ENCODE results near the gene KIF19.

The KIF19 gene

DNA sequence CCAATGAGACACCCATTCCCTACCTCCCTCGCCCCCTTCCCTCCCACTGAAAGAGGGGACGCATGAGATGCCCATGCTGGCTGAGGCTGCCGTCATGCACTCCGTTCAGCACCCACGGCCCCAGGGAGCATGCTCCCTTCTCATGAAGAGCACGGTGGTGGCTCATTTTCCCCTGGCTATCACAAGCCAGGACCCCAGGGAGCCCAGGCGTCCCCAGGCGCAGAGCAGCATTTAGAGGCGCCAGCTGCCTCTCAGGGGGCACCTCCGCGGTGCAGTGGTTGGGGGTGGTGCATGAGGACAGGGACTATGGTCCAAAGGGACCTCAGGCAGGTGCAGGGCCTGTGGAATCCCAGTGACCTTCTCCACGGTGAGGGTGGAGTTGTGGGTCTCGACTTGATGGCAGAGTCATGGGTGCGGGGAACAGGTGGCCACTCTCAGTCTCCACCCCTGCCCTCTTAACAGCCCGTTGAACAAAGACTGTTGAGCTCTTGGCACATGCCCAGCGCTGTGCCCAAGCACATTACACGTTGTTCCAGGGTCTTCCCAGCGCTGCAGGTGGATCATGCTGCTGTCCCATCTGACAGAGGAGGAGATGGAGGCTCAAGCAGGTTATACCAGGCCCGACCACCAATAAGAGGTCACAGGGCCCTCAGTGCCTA lies 13.6 kb downstream of the KIF19 start:
- DNase-seq (ENCODE audit: low read depth in 2 of 2) = no peak

GRCh38 chr17:74340470-74341023 lies 14.5 kb downstream of the KIF19 start:
- no peak for DNase-seq (ENCODE audit: low read depth in 2 of 2)

DNA sequence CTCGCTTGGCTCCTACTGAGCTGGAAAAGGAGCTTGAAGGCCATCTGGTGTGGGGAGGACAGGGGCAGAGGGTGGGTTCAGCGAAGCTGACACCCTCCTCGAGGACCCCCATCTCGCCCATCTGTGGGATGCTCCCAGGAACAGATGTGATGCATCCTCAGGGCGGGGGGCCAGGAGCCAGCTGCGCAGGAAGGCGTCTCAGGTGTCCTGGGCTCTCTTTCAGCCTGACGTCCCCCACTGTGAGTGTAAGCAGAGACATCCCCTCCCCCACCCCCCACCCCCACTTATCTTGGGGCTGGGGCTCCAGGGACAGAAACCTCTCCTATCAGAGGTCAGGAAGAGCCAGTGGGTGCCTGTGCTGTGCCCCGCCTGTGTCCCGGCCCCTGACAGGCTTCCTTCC lies 16.2 kb downstream of the KIF19 start:
- DNase-seq (ENCODE audit: low read depth in 2 of 2) = no peak

DNA sequence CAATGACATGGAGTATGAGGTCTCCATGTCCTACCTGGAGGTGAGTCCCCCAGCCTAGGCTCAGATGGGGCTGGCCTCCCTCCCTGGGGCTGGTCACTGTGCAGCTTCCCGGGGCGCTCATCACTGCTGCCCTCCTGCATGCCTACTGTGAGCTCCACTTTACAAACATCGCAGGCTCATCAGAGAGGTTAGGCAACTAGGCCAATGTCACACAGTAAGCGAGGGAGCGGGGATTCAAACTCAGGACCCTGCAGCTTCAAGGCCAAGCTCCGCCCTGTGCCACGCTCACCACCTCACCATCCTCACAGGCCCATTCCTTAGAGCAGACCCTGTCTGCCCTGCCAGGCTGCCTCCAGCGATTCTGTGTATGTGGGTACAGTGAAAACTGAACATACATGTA lies 17.1 kb downstream of the KIF19 start:
- DNase-seq (ENCODE audit: low read depth in 2 of 2) = no peak

GRCh38 chr17:74343526-74344284 lies 17.7 kb downstream of the KIF19 start:
- no peak for DNase-seq (ENCODE audit: low read depth in 2 of 2)

DNA sequence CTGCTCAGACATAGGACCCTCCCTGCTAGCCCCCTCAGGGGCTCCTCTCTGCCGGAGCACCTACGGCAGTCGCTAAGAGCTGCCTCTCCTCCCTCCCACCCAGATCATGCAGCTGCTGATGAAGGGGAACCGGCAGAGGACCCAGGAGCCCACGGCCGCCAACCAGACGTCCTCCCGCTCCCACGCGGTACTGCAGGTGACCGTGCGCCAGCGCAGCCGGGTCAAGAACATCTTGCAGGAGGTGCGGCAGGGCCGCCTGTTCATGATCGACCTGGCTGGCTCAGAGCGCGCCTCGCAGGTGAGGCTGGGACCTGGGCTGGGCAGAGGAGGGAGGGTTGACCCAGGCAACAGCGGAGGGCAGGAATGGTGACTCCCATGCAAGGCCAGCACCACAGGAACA lies 18.6 kb downstream of the KIF19 start:
- DNase-seq (ENCODE audit: low read depth in 2 of 2) = no peak

DNA sequence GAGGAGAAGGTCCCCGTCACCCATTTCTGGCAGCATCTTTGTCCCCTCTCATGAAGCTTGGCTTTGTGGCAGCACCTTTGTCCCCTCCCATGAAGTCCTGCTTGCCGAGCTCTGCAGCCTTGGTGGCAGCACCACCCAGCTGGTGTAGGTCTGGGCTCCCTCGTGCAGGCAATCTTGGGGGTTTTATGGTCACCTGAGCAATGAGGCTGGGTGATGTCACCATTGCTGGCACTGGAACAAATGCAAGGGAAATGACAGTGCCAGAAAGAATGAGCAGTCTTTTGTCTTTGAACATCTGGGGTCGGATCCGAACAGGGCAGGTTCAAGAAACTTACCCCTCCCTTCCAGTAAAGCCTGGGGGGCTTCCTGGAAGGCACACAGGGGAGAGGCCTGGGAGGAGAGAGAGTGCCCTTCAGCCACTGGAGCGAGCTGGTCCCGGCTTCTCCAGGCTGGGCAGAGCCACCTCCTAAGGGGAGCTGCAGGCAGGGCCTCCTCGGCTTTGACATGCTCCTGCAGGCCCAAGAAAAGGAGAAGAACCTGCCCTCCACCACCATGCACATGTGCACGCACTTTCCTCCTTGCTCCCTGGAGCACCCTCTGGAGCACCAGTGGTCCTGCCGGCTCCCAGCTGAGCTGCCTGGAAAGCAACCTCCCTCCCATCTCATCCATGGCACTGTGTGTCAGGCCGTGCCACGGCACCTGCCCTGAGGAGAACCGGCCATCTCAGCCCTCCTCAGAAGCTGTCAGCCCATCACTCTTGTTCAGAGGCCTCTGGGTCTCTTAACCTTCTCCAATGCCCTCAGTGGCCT lies 19.6 kb downstream of the KIF19 start:
- no peak for DNase-seq (ENCODE audit: low read depth in 2 of 2)

GRCh38 chr17:74347646-74348045 lies 21.6 kb downstream of the KIF19 start:
- DNase-seq (ENCODE audit: low read depth in 2 of 2) = no peak

- no peak for DNase-seq (ENCODE audit: low read depth in 2 of 2)
Observed at GRCh38 chr17:74349120-74349519, 23.1 kb downstream of the KIF19 start.

GRCh38 chr17:74350486-74350885 lies 24.5 kb downstream of the KIF19 start:
- DNase-seq (ENCODE audit: low read depth in 2 of 2) = no peak

DNA sequence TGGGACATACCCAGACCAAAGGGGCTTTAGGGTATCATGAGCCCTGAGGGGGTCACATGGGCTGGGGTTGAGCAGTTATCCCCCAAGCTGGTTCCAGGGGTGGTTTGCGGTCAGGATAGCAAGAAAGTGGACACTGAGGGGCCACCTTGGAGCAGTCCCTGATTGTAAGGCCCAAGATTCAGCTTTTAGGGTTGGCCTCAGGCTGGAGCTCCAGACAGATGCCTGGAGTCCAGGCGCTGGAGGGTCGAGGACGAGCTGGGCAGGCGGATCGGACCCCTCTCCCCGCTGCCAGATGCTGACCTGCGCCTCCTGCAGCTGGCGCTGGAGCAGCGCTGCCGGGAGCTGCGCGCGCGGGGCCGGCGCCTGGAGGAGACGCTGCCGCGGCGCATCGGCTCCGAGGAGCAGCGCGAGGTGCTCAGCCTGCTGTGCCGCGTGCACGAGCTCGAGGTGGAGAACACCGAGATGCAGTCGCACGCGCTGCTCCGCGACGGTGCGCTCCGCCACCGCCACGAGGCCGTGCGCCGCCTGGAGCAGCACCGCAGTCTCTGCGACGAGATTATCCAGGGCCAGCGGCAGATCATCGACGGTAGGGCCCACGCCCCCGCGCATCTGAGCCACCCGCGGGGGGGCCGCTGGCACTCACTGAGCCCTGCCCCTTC lies 25.7 kb downstream of the KIF19 start:
- DNase-seq (ENCODE audit: low read depth in 2 of 2) = no peak

- DNase-seq (ENCODE audit: low read depth in 2 of 2) = no peak
Observed at GRCh38 chr17:74353446-74354060, 27.5 kb downstream of the KIF19 start.

GRCh38 chr17:74354123-74354522 lies 28.1 kb downstream of the KIF19 start:
- DNase-seq (ENCODE audit: low read depth in 2 of 2) = peak in 1 of 2 donors; percentile 59

DNA sequence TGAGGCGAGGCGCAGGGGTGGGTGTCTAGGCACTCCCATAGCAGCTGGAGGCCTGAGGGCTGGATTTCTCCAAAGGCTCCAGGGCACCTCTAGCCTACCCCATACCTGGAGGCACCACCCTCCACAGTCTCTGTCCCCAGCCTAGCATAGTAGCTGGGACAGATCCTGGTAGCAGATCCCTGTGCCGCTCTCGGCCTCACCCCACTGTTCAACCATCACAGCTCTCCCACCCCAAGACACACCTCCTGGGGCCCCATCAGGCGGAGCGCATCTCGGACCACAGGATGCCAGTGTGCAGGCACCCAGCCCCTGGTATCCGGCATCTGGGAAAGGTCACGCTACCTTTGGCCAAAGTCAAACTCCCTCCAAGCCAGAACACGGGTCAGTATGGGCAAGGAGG lies 28.5 kb downstream of the KIF19 start:
- no peak for DNase-seq (ENCODE audit: low read depth in 2 of 2)

- DNase-seq (ENCODE audit: low read depth in 2 of 2) = no peak
Observed at GRCh38 chr17:74355065-74355464, 29.0 kb downstream of the KIF19 start.

DNA sequence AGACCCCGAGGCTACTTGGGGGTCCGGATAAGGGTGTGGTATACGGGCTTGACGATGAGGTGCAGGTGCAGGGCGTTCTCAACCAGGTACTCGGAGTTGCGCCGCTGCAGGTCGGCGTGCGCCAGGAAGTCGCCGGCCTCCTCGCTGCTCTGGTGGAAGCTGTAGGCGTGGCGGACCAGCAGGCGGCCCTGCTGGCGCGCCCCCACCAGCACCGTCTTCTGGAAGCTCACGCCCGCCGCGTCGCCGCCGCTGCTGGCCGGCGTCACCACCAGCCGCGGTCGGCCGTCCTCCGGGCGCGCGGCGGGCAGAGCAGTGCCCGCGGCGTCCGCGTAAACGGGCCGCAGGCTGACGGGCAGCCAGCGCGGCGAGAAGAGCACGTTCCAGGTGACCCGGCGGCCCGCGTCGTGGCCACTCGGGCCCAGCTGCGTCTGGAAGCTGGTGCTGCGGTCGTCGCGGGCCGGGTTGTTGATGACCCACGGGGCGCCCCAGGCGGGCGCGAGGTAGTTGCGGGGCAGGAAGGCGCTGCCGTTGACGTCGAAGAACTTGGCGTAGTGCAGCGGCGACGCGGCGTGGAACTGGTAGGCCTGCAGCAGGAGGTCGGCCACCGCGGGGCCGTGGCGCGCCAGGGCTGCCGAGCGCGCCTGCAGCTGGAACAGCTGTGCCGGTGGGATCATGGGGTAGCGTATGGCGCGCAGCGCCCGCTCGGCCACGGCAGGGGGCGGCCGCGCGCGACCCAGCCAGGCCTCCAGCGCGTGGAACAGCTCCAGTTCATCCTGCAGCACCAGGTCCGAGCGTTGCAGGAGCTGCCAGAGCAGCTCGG lies 30.8 kb downstream of the KIF19 start:
- DNase-seq (ENCODE audit: low read depth in 2 of 2) = no peak

- no peak for DNase-seq (ENCODE audit: low read depth in 2 of 2)
Observed at GRCh38 chr17:74357466-74357809, 31.4 kb downstream of the KIF19 start.

DNA sequence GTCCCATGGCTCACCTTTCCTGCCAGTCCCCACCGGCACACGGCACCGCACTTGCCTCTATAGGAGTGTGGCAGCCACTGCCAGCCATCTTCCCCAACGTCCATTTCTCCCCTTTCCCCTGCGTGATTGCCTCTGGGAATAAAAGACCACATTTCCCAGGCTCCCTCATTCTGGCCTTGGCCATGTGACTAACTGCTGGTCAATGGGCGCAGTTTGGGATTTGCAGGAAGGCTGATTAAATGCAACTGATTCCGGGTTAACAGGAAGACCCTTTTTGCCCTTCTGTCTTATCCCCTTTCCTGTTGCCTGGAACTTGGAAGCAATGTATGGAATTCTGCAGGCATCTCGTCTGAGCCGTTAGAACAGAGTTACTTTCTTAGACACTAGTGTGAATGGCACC lies 32.7 kb downstream of the KIF19 start:
- no peak for DNase-seq (ENCODE audit: low read depth in 2 of 2)

GRCh38 chr17:74359916-74360315 lies 33.9 kb downstream of the KIF19 start:
- DNase-seq (ENCODE audit: low read depth in 2 of 2) = no peak

GRCh38 chr17:74360899-74361229 lies 34.8 kb downstream of the KIF19 start:
- no peak for DNase-seq (ENCODE audit: low read depth in 2 of 2)
